HepG2 (cell line): ENCODE data around the gene EFCAB11.

Experiments used
- EP300 ChIP-seq, 3 experiments: sonication (generic) in 1 of 3; formaldehyde crosslinking in 1 of 3; IDR thresholded peaks; 2 replicates each; pipeline versions ENCODE4 v1.5.1 to v1.6.1; 2011 to 2020; ENCODE audit warnings: low read depth in 2 of 3, low read length in 2 of 3, borderline replicate concordance in 1 of 3, improper control_type of control experiment in 1 of 3, mild to moderate bottlenecking in 1 of 3, missing genetic modification reagents in 1 of 3, moderate library complexity in 1 of 3
- MEF2D ChIP-seq: sonication (generic); formaldehyde crosslinking; IDR thresholded peaks from 2 replicates; pipeline ENCODE4 v1.5.1; 2020; ENCODE audit warnings: mild to moderate bottlenecking, missing genetic modification reagents
- RBFOX2 ChIP-seq: fragments of 200-400 bp; formaldehyde crosslinking; IDR thresholded peaks from 2 replicates; pipeline ENCODE4 v1.6.1; 2017; ENCODE audit warnings: low read depth, mild to moderate bottlenecking, low read length
- ZBTB40 ChIP-seq, 2 experiments: fragments of 450-650 bp in 1 of 2; sonication (generic) in 1 of 2; formaldehyde crosslinking in 1 of 2; IDR thresholded peaks; 2 replicates each; pipeline versions ENCODE4 v1.6.1 to v1.8.0; 2016 to 2022; ENCODE audit warnings: antibody characterized with exemption in 1 of 2, mild to moderate bottlenecking in 1 of 2, missing genetic modification reagents in 1 of 2
- ZNF274 ChIP-seq: sonication (generic); formaldehyde crosslinking; IDR thresholded peaks from 2 replicates; pipeline ENCODE4 v1.5.1; 2020; ENCODE audit warnings: mild to moderate bottlenecking, missing genetic modification reagents
- ZNF280B ChIP-seq: sonication (generic); formaldehyde crosslinking; IDR thresholded peaks from 2 replicates; pipeline ENCODE4 v1.5.0; 2020; ENCODE audit warnings: missing genetic modification reagents, mild to moderate bottlenecking, borderline replicate concordance
- ZUFSP ChIP-seq: sonication (generic); formaldehyde crosslinking; IDR thresholded peaks from 2 replicates; pipeline ENCODE4 v1.9.0; 2021; ENCODE audit warnings: missing genetic modification reagents, mild to moderate bottlenecking, borderline replicate concordance

- TF ChIP-seq MEF2D (CRISPR knock-in tag): no peak
- no peak for TF ChIP-seq ZBTB40 (IDR thresholded peaks at IDR 0.05)
- TF ChIP-seq ZBTB40 (CRISPR knock-in tag; IDR thresholded peaks at IDR 0.05): no peak
- TF ChIP-seq ZNF274 (CRISPR knock-in tag): no peak
- no peak for TF ChIP-seq ZUFSP (CRISPR knock-in tag)
- no peak for TF ChIP-seq ZNF280B (CRISPR knock-in tag)
- no peak for TF ChIP-seq RBFOX2
- TF ChIP-seq EP300 (IDR thresholded peaks at IDR 0.05; ENCODE audit: low read depth in 2 of 2, low read length in 2 of 2): no peak
- no peak for TF ChIP-seq EP300 (CRISPR knock-in tag; IDR thresholded peaks at IDR 0.05; ENCODE audit: borderline replicate concordance)
Measured at GRCh38 chr14:89955022-89955744, 653 bp upstream of the EFCAB11 start.
